Hepatocyte (in vitro differentiated cells): ENCODE results near the gene GALC. TPM values are rescaled to one million over a fixed set of nuclear protein-coding genes. Genes with fewer than 3 reads are reported as not detected.
A peak's percentile ranks its signal among the peaks of the same experiment; 100 is the strongest.

Source experiments
- DNase-seq: peaks from one replicate; pipeline ENCODE4 v3.0.0-alpha.2; 2016; ENCODE audit warnings: low spot score
- H2AFZ ChIP-seq: fragments of 200-600 bp; sonication (generic); 2 replicates; pipeline ENCODE4 v1.6.0; 2016; ENCODE audit warnings: antibody characterized with exemption, mild to moderate bottlenecking
- H3K27ac ChIP-seq: fragments of 200-600 bp; sonication (generic); 2 replicates; pipeline ENCODE4 v1.5.1; 2016; ENCODE audit warnings: mild to moderate bottlenecking
- H3K27me3 ChIP-seq: fragments of 200-600 bp; sonication (generic); 2 replicates; pipeline ENCODE4 v1.6.1; 2016
- H3K36me3 ChIP-seq: fragments of 200-600 bp; sonication (generic); replicated peaks from 2 replicates; pipeline ENCODE4 v1.5.1; 2016; ENCODE audit warnings: low read depth; ENCODE audit not compliant: insufficient read depth
- H3K4me1 ChIP-seq: fragments of 200-600 bp; sonication (generic); 2 replicates; pipeline ENCODE4 v1.5.1; 2016; ENCODE audit warnings: mild to moderate bottlenecking, moderate library complexity; ENCODE audit not compliant: insufficient read depth
- H3K4me2 ChIP-seq: fragments of 200-600 bp; sonication (generic); 2 replicates; pipeline ENCODE4 v1.6.0; 2016
- H3K4me3 ChIP-seq: fragments of 200-600 bp; sonication (generic); 2 replicates; pipeline ENCODE4 v1.5.1; 2016; ENCODE audit warnings: mild to moderate bottlenecking
- H3K79me2 ChIP-seq: fragments of 200-600 bp; sonication (generic); 2 replicates; pipeline ENCODE4 v1.6.0; 2017; ENCODE audit warnings: mild to moderate bottlenecking
- H3K9me2 ChIP-seq: fragments of 200-600 bp; sonication (generic); replicated peaks from 2 replicates; pipeline ENCODE4 v1.6.0; 2017; ENCODE audit warnings: mild to moderate bottlenecking; ENCODE audit not compliant: insufficient read depth
- H3K9me3 ChIP-seq: fragments of 200-600 bp; sonication (generic); 2 replicates; pipeline ENCODE4 v1.5.1; 2016; ENCODE audit warnings: low read depth, mild to moderate bottlenecking
- H4K20me1 ChIP-seq: fragments of 200-600 bp; sonication (generic); 2 replicates; pipeline ENCODE4 v1.6.0; 2016; ENCODE audit warnings: mild to moderate bottlenecking; ENCODE audit not compliant: insufficient read depth, poor library complexity, severe bottlenecking
- CTCF ChIP-seq: fragments of 200-600 bp; sonication (generic); IDR thresholded peaks from 2 replicates; pipeline ENCODE4 v1.5.1; 2016; ENCODE audit warnings: antibody characterized with exemption, mild to moderate bottlenecking; ENCODE audit not compliant: poor library complexity
- EZH2 ChIP-seq: fragments of 200-600 bp; sonication (generic); IDR thresholded peaks from 2 replicates; pipeline ENCODE4 v1.6.1; 2016; ENCODE audit warnings: antibody characterized with exemption, mild to moderate bottlenecking, borderline replicate concordance
- EZH2phosphoT487 ChIP-seq: fragments of 200-600 bp; sonication (generic); IDR thresholded peaks from one replicate; pipeline ENCODE4 v1.6.1; 2018; ENCODE audit warnings: antibody characterized with exemption, mild to moderate bottlenecking, low read depth, moderate library complexity; ENCODE audit not compliant: unreplicated experiment, severe bottlenecking
- WGBS: methylation state at CpG from one replicate; pipeline ENCODE4 v1.1.6; 2016; ENCODE audit warnings: low lambda C conversion rate; ENCODE audit errors: missing lambda C conversion rate; 5-methylcytosine and 5-hydroxymethylcytosine counted together
- polyA plus RNA-seq: library from polyadenylated mRNA; unstranded; fragments of >200 nt; fragmentation: Nextera tagmentation; extraction: Ambion mirVana; gene quantifications from 2 replicates; pipeline ENCODE4 v1.2.1, GENCODE V29; 2016
- total RNA-seq: library from RNA; depleted of rRNA; stranded (reverse); fragments of >200 nt; gene quantifications from 2 replicates; pipeline ENCODE4 v1.2.3, GENCODE V29; 2014

Gene GALC
- total and polyA plus RNA-seq, 2 experiments from 2014 or later: 23.0 to 47.5 TPM

- DNase-seq: no peak
- Histone ChIP-seq H3K9me3 (no peaks in the 10 kb centered on the region), H3K4me1 (no peaks in the 10 kb centered on the region), H3K27ac (no peak overlapping the region), H4K20me1 (no peaks in the 10 kb centered on the region), H3K4me3 (no peak overlapping the region), H3K36me3 (no peaks in the 10 kb centered on the region), H3K27me3 (no peaks in the 10 kb centered on the region), H3K9me2 (no peaks in the 10 kb centered on the region), H3K79me2 (no peaks in the 10 kb centered on the region), H3K4me2 (no peak overlapping the region), H2AFZ (no peak overlapping the region)
- WGBS: 41% methylated on average over 5 of the region's 5 CpGs
- TF ChIP-seq EZH2phosphoT487 (no peak), CTCF (no peak), EZH2 (no peak)
Measured at GRCh38 chr14:87935081-87935828, 57.7 kb downstream of the GALC start.

GRCh38 chr14:87934185-87934584, 58.8 kb downstream of the GALC start:
- H3K36me3 ChIP-seq: no peaks in the 10 kb centered on the region
- H3K4me1 ChIP-seq: no peaks in the 10 kb centered on the region
- H4K20me1 ChIP-seq: no peaks in the 10 kb centered on the region
- TF ChIP-seq EZH2 (no peak), CTCF (peak; percentile 11)
- H3K4me2 ChIP-seq: no peak overlapping the region
- no peaks in the 10 kb centered on the region for H3K79me2 ChIP-seq
- H3K9me3 ChIP-seq: no peaks in the 10 kb centered on the region
- H3K4me3 ChIP-seq: no peak overlapping the region
- 63% methylated on average over 3 of the region's 3 CpGs for WGBS
- H3K27me3 ChIP-seq: no peaks in the 10 kb centered on the region
- H3K9me2 ChIP-seq: no peaks in the 10 kb centered on the region
- no peak overlapping the region for H2AFZ ChIP-seq
- no peak overlapping the region for H3K27ac ChIP-seq
- no peak for DNase-seq

- DNase-seq: no peak
- H3K4me1 ChIP-seq: no peaks in the 10 kb centered on the region
- 96% methylated on average over 6 of the region's 6 CpGs for WGBS
Measured at GRCh38 chr14:87916886-87917275, 76.1 kb downstream of the GALC start.

More at GRCh38 chr14:87916886-87917275, 76.1 kb downstream of the GALC start:
- no peak overlapping the region for H3K4me3 ChIP-seq
- no peak overlapping the region for H2AFZ ChIP-seq
- TF ChIP-seq CTCF: no peak
- TF ChIP-seq EZH2phosphoT487: no peak
- TF ChIP-seq EZH2: no peak
- H3K9me2 ChIP-seq: no peaks in the 10 kb centered on the region
- no peak overlapping the region for H3K27ac ChIP-seq
- H3K79me2 ChIP-seq: no peaks in the 10 kb centered on the region
- H3K36me3 ChIP-seq: no peaks in the 10 kb centered on the region
- H3K9me3 ChIP-seq: no peaks in the 10 kb centered on the region
- no peaks in the 10 kb centered on the region for H4K20me1 ChIP-seq
- no peaks in the 10 kb centered on the region for H3K27me3 ChIP-seq
- no peak overlapping the region for H3K4me2 ChIP-seq
